ENCODE measurements around the gene HDAC10. TPM values are rescaled to one million over a fixed set of nuclear protein-coding genes. Genes with fewer than 3 reads are reported as not detected.
"Not testable (repeated sequence)": the region's sequence is repeated elsewhere in the genome, so short reads cannot be mapped to it uniquely, and the experiment has no call there.

The HDAC10 gene
- total and polyA plus RNA-seq, 4 donors = 16.2 to 74.3 (median 37.2) TPM

- Histone ChIP-seq H3K27ac (ENCODE audit: low read depth, low read length) (no peak overlapping the region), H3K4me1 (ENCODE audit: control insufficient read depth, insufficient read depth, low read length) (peaks cover 14% of the 10 kb centered on the region), H3K9me3 (ENCODE audit: control insufficient read depth, insufficient read depth, low read length) (no peaks in the 10 kb centered on the region), H3K4me3 (ENCODE audit: low read depth, low read length) (no peak overlapping the region), H3K27me3 (ENCODE audit: control insufficient read depth, insufficient read depth, low read length) (no peaks in the 10 kb centered on the region), H3K36me3 (ENCODE audit: control insufficient read depth, insufficient read depth, low read length) (peaks cover 92% of the 10 kb centered on the region)
- no peak for DNase-seq (ENCODE audit: low read depth in 4 of 6, low spot score in 6 of 6)
- 93% methylated on average over 32 of the region's 32 CpGs for WGBS (ENCODE audit: insufficient coverage)
Observed at GRCh38 chr22:50210378-50211139, 40.5 kb downstream of the HDAC10 start.

GRCh38 chr22:50209893-50210292, 41.2 kb downstream of the HDAC10 start:
- no peak overlapping the region for H3K27ac ChIP-seq (ENCODE audit: low read depth, low read length)
- no peak overlapping the region for H3K4me3 ChIP-seq (ENCODE audit: low read depth, low read length)
- peaks cover 92% of the 10 kb centered on the region for H3K36me3 ChIP-seq (ENCODE audit: control insufficient read depth, insufficient read depth, low read length)
- WGBS (ENCODE audit: insufficient coverage) = 68% methylated on average over 20 of the region's 20 CpGs
- peaks cover 14% of the 10 kb centered on the region for H3K4me1 ChIP-seq (ENCODE audit: control insufficient read depth, insufficient read depth, low read length)
- no peaks in the 10 kb centered on the region for H3K9me3 ChIP-seq (ENCODE audit: control insufficient read depth, insufficient read depth, low read length)
- peak in 4 of 6 donors; percentile 38 to 87 (median 69) for DNase-seq (ENCODE audit: low read depth in 4 of 6, low spot score in 6 of 6)
- H3K27me3 ChIP-seq (ENCODE audit: control insufficient read depth, insufficient read depth, low read length) = no peaks in the 10 kb centered on the region

GRCh38 chr22:50208939-50209892, 41.8 kb downstream of the HDAC10 start:
- DNase-seq (ENCODE audit: low read depth in 4 of 6, low spot score in 6 of 6) = no peak
- Histone ChIP-seq H3K4me1 (ENCODE audit: control insufficient read depth, insufficient read depth, low read length) (peaks cover 14% of the 10 kb centered on the region), H3K27ac (ENCODE audit: low read depth, low read length) (no peak overlapping the region), H3K4me3 (ENCODE audit: low read depth, low read length) (no peak overlapping the region), H3K36me3 (ENCODE audit: control insufficient read depth, insufficient read depth, low read length) (peaks cover 88% of the 10 kb centered on the region), H3K9me3 (ENCODE audit: control insufficient read depth, insufficient read depth, low read length) (no peaks in the 10 kb centered on the region), H3K27me3 (ENCODE audit: control insufficient read depth, insufficient read depth, low read length) (no peaks in the 10 kb centered on the region)
- 82% methylated on average over 31 of the region's 31 CpGs for WGBS (ENCODE audit: insufficient coverage)

GRCh38 chr22:50208430-50208938, 42.6 kb downstream of the HDAC10 start:
- H3K27ac ChIP-seq (ENCODE audit: low read depth, low read length) = no peak overlapping the region
- DNase-seq (ENCODE audit: low read depth in 4 of 6, low spot score in 6 of 6) = no peak
- H3K27me3 ChIP-seq (ENCODE audit: control insufficient read depth, insufficient read depth, low read length) = no peaks in the 10 kb centered on the region
- no peak overlapping the region for H3K4me3 ChIP-seq (ENCODE audit: low read depth, low read length)
- peaks cover 82% of the 10 kb centered on the region for H3K36me3 ChIP-seq (ENCODE audit: control insufficient read depth, insufficient read depth, low read length)
- peaks cover 14% of the 10 kb centered on the region for H3K4me1 ChIP-seq (ENCODE audit: control insufficient read depth, insufficient read depth, low read length)
- WGBS (ENCODE audit: insufficient coverage) = 83% methylated on average over 22 of the region's 22 CpGs
- H3K9me3 ChIP-seq (ENCODE audit: control insufficient read depth, insufficient read depth, low read length) = no peaks in the 10 kb centered on the region

- Histone ChIP-seq H3K27ac (ENCODE audit: low read depth, low read length) (no peak overlapping the region), H3K27me3 (ENCODE audit: control insufficient read depth, insufficient read depth, low read length) (no peaks in the 10 kb centered on the region), H3K4me3 (ENCODE audit: low read depth, low read length) (no peak overlapping the region), H3K4me1 (ENCODE audit: control insufficient read depth, insufficient read depth, low read length) (peaks cover 14% of the 10 kb centered on the region), H3K9me3 (ENCODE audit: control insufficient read depth, insufficient read depth, low read length) (no peaks in the 10 kb centered on the region), H3K36me3 (ENCODE audit: control insufficient read depth, insufficient read depth, low read length) (peaks cover 75% of the 10 kb centered on the region)
- WGBS (ENCODE audit: insufficient coverage) = 71% methylated on average over 19 of the region's 23 CpGs
- no peak for DNase-seq (ENCODE audit: low read depth in 4 of 6, low spot score in 6 of 6)
Observed at GRCh38 chr22:50207383-50208140, 43.5 kb downstream of the HDAC10 start.

- WGBS (ENCODE audit: insufficient coverage) = 46% methylated on average over 10 of the region's 10 CpGs
- H3K36me3 ChIP-seq (ENCODE audit: control insufficient read depth, insufficient read depth, low read length) = peaks cover 69% of the 10 kb centered on the region
- no peak overlapping the region for H3K4me3 ChIP-seq (ENCODE audit: low read depth, low read length)
- no peaks in the 10 kb centered on the region for H3K27me3 ChIP-seq (ENCODE audit: control insufficient read depth, insufficient read depth, low read length)
- H3K4me1 ChIP-seq (ENCODE audit: control insufficient read depth, insufficient read depth, low read length) = peaks cover 23% of the 10 kb centered on the region
- no peaks in the 10 kb centered on the region for H3K9me3 ChIP-seq (ENCODE audit: control insufficient read depth, insufficient read depth, low read length)
- no peak overlapping the region for H3K27ac ChIP-seq (ENCODE audit: low read depth, low read length)
- DNase-seq (ENCODE audit: low read depth in 4 of 6, low spot score in 6 of 6) = no peak
Observed at GRCh38 chr22:50206599-50206998, 44.5 kb downstream of the HDAC10 start.

- Histone ChIP-seq H3K4me1 (ENCODE audit: control insufficient read depth, insufficient read depth, low read length) (peaks cover 25% of the 10 kb centered on the region), H3K27ac (ENCODE audit: low read depth, low read length) (no peak overlapping the region), H3K4me3 (ENCODE audit: low read depth, low read length) (no peak overlapping the region), H3K9me3 (ENCODE audit: control insufficient read depth, insufficient read depth, low read length) (no peaks in the 10 kb centered on the region), H3K36me3 (ENCODE audit: control insufficient read depth, insufficient read depth, low read length) (peaks cover 65% of the 10 kb centered on the region), H3K27me3 (ENCODE audit: control insufficient read depth, insufficient read depth, low read length) (no peaks in the 10 kb centered on the region)
- 97% methylated on average over 45 of the region's 45 CpGs for WGBS (ENCODE audit: insufficient coverage)
- DNase-seq (ENCODE audit: low read depth in 4 of 6, low spot score in 6 of 6) = no peak
Observed at GRCh38 chr22:50205781-50206569, 45.1 kb downstream of the HDAC10 start.

- H3K4me1 ChIP-seq (ENCODE audit: control insufficient read depth, insufficient read depth, low read length) = peaks cover 27% of the 10 kb centered on the region
- not testable (repeated sequence) for DNase-seq (ENCODE audit: low read depth in 4 of 6, low spot score in 6 of 6); H3K27ac ChIP-seq (ENCODE audit: low read depth, low read length); H3K4me3 ChIP-seq (ENCODE audit: low read depth, low read length); H3K9me3 ChIP-seq (ENCODE audit: control insufficient read depth, insufficient read depth, low read length); H3K27me3 ChIP-seq (ENCODE audit: control insufficient read depth, insufficient read depth, low read length)
- peaks cover 55% of the 10 kb centered on the region for H3K36me3 ChIP-seq (ENCODE audit: control insufficient read depth, insufficient read depth, low read length)
- 94% methylated on average over 9 of the region's 9 CpGs for WGBS (ENCODE audit: insufficient coverage)
Observed at GRCh38 chr22:50204998-50205397, 46.1 kb downstream of the HDAC10 start.
